Mesothelial cell of epicardium (in vitro differentiated cells): ENCODE data around the gene INHBA. TPM values are rescaled to one million over a fixed set of nuclear protein-coding genes. Genes with fewer than 3 reads are reported as not detected.

Experiments used
- DNase-seq, 2 experiments: peaks; one replicate each; pipeline ENCODE4 v3.0.0; 2021; ENCODE audit warnings: low spot score in 2 of 2; ENCODE audit not compliant: unreplicated experiment in 2 of 2
- H3K27ac Mint-ChIP-seq: 2 replicates; pipeline ENCODE4 v1.8.0; 2021; ENCODE audit warnings: mixed read lengths
- H3K27me3 Mint-ChIP-seq: 2 replicates; pipeline ENCODE4 v1.8.0; 2021; ENCODE audit warnings: low read depth, mixed read lengths
- H3K36me3 Mint-ChIP-seq: 2 replicates; pipeline ENCODE4 v1.8.0; 2021; ENCODE audit warnings: mixed read lengths
- H3K4me1 Mint-ChIP-seq: 2 replicates; pipeline ENCODE4 v1.8.0; 2021; ENCODE audit warnings: mixed read lengths
- H3K4me3 Mint-ChIP-seq: 2 replicates; pipeline ENCODE4 v1.8.0; 2021; ENCODE audit warnings: mild to moderate bottlenecking, moderate library complexity, mixed read lengths
- H3K9me3 Mint-ChIP-seq: 2 replicates; pipeline ENCODE4 v1.8.0; 2021; ENCODE audit warnings: mixed read lengths
- total RNA-seq: library from RNA; stranded (reverse); gene quantifications from 3 replicates; pipeline ENCODE4 v1.2.1, GENCODE V29; 2021
- TF ChIP-seq, protein P1 (sequence below): fragments of 200-600 bp; sonication (generic); IDR thresholded peaks from one replicate; pipeline ENCODE4 v1.5.0; 2021; ENCODE audit warnings: antibody characterized with exemption; ENCODE audit not compliant: unreplicated experiment

Gene INHBA
- total RNA-seq, 1 donor from 2014 or later, result 50.6 TPM

DNA sequence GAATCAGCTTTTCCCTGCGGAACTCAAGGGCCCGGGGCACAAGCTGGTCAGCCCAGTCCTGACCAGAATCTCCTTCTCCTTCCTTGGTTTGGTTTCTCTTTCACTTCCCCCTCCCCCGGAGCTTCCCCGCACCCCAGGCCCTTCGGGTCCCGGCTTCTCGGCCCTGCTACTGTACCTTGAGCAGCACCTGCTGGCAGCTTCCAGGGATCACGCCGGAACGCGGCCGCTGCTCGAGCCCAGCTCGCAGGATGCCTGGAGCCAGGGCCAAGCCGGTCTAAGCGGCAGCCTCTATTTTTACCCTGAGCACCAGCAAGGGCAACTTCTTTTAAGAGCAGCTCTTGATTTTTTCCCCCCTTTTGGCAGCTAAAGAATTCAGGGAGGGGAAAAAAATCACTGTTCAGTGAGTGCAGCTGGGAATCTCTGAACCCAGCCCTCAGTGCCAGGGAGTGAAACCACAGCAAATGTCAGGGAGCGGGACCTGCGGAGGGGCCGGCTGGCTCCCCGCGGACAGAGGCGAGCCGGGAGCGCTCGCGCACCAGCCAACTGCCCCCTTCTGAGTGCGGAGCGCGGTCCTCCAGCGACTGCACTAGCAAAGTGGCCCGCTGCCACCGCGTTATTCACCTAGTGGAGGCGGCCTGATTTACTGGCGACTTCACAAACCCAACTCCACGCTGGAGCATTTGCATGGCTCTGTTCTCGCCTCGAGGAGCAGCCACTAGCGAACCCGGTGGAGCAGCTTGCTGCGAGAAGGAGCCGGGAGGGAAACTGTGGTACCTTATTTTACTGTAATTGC is 2.4 kb upstream of the INHBA start:
- Mint-ChIP-seq H3K4me3 (peak overlapping the region; percentile 72), H3K4me1 (peaks cover 66% of the 10 kb centered on the region), H3K27me3 (no peaks in the 10 kb centered on the region), H3K27ac (peak overlapping the region; percentile 93), H3K9me3 (no peaks in the 10 kb centered on the region), H3K36me3 (no peaks in the 10 kb centered on the region)
- peak; percentile 72 to 88 for DNase-seq
- TF ChIP-seq, protein P1, sequence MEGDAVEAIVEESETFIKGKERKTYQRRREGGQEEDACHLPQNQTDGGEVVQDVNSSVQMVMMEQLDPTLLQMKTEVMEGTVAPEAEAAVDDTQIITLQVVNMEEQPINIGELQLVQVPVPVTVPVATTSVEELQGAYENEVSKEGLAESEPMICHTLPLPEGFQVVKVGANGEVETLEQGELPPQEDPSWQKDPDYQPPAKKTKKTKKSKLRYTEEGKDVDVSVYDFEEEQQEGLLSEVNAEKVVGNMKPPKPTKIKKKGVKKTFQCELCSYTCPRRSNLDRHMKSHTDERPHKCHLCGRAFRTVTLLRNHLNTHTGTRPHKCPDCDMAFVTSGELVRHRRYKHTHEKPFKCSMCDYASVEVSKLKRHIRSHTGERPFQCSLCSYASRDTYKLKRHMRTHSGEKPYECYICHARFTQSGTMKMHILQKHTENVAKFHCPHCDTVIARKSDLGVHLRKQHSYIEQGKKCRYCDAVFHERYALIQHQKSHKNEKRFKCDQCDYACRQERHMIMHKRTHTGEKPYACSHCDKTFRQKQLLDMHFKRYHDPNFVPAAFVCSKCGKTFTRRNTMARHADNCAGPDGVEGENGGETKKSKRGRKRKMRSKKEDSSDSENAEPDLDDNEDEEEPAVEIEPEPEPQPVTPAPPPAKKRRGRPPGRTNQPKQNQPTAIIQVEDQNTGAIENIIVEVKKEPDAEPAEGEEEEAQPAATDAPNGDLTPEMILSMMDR, result peak; percentile 77

DNA sequence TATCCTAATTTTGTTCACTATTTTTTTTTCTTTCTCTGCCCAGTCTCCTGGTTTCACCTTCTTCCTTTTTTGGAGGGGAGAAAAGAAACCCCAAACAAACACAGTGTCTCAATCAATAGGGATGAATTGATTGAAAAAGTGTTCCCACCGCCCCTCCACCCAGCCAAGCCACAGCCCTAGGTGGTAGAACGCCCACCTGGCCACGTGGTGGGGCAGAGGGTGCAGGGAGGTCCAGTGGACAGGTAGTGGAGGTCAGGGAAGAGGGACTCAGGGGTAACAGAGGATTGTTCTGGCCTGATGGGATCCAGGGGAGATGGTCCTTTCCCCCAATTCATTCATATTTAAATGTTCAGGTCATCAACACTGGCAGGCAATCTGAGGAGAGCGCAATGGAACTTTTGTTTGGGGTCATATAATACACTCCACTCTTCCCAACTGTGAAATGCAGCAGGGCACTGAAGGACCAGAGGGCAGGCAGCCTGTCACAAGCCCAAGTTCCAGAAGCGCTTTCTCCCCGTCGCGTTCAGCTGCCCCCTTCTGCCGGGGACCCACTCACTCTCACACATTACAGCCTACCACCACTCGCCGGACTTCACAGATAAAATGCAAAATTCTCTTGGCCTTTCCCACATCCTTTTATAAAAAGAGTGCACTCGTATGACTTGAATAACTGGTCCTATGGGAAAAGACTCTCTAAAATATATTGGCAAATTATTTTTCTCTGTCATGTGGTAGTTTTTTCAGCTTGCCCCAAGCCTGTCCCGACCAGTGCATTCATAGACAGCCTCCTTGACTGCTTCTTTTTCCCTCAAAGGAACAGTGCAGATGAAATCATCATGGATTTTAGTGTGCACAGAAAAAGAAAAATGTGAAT is 1.6 kb downstream of the INHBA start:
- TF ChIP-seq, protein P1, result no peak
- no peaks in the 10 kb centered on the region for H3K36me3 Mint-ChIP-seq
- no peak for DNase-seq
- no peaks in the 10 kb centered on the region for H3K27me3 Mint-ChIP-seq
- peak overlapping the region; percentile 93 for H3K27ac Mint-ChIP-seq
- peak overlapping the region; percentile 88 for H3K4me3 Mint-ChIP-seq
- no peaks in the 10 kb centered on the region for H3K9me3 Mint-ChIP-seq
- H3K4me1 Mint-ChIP-seq, result peaks cover 87% of the 10 kb centered on the region

DNA sequence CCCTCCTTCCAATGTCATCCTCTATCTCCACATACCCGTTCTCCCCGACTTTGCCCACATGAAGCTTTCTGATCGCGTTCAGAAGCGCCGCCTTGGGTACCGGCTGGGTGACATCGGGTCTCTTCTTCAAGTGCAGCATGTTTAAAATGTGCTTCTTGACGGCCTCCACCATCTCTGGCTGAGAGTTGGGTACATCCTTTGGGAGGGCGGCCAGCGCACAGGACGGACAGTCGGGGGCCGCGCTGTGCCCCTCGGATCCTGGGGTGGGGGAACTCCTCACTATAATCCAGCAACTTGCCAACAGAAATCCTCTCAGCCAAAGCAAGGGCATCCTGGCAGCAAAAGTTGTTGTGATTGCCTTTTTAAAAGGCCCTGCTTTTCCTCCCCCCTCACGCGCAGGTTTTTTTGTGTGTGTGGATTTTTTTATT is 2.8 kb downstream of the INHBA start:
- peak overlapping the region; percentile 88 for H3K4me3 Mint-ChIP-seq
- H3K9me3 Mint-ChIP-seq, result no peaks in the 10 kb centered on the region
- no peak for DNase-seq
- no peaks in the 10 kb centered on the region for H3K27me3 Mint-ChIP-seq
- H3K27ac Mint-ChIP-seq, result peak overlapping the region; percentile 90
- TF ChIP-seq, protein P1, result no peak
- peaks cover 88% of the 10 kb centered on the region for H3K4me1 Mint-ChIP-seq
- no peaks in the 10 kb centered on the region for H3K36me3 Mint-ChIP-seq

DNA sequence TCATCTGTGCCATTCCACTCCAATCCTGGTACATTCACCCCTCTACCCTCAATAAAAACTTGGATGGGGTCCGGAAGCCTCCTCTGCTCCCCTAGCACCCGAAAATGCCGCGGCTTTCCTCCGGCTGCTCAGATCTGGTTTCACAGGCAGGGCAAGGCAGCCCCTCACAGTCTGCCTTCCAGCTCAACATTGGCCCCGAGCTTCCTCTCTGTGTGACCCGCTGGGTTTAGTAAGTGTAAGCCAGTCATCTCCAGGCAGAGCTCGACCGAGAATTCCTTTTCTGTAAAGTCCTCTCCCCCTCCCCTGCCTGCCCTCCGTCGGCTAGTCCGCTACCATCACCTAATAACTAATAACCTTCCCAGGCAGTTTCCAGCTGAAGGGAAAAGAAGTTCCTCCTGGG is 3.4 kb downstream of the INHBA start:
- Mint-ChIP-seq H3K4me3 (peak overlapping the region; percentile 88), H3K4me1 (peaks cover 90% of the 10 kb centered on the region)

DNA sequence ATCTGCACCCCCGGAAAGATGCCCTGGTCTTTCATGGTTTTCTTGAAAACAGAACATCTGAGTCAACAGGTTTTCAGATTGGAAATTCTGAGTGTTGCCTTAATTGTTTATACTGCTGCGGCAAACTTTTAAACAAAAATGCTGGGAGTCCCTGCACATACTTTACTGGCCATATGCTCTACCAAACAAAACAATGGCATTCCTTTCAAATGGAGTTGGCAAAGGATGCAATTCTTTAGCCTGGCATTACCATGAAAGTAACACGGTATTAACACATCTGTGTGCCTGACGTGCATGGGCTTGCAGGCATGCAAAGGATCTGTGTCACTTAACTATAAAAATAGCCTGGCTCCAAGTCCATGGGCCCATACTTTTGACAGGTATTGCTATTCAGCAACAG is 4.2 kb downstream of the INHBA start:
- Mint-ChIP-seq H3K4me1 (peaks cover 90% of the 10 kb centered on the region), H3K36me3 (no peaks in the 10 kb centered on the region), H3K27ac (peak overlapping the region; percentile 95), H3K27me3 (no peaks in the 10 kb centered on the region), H3K4me3 (peak overlapping the region; percentile 88), H3K9me3 (no peaks in the 10 kb centered on the region)
- no peak for DNase-seq
- TF ChIP-seq, protein P1, result no peak

More for the DNA sequence above, 3.4 kb downstream of the INHBA start:
- TF ChIP-seq, protein P1, result no peak
- Mint-ChIP-seq H3K27me3 (no peaks in the 10 kb centered on the region), H3K36me3 (no peaks in the 10 kb centered on the region), H3K9me3 (no peaks in the 10 kb centered on the region), H3K27ac (peak overlapping the region; percentile 95)
- DNase-seq, result no peak
